ENCODE measurements around the gene PURB.
"Not testable (repeated sequence)": the region's sequence is repeated elsewhere in the genome, so short reads cannot be mapped to it uniquely, and the experiment has no call there.

The PURB gene

DNA sequence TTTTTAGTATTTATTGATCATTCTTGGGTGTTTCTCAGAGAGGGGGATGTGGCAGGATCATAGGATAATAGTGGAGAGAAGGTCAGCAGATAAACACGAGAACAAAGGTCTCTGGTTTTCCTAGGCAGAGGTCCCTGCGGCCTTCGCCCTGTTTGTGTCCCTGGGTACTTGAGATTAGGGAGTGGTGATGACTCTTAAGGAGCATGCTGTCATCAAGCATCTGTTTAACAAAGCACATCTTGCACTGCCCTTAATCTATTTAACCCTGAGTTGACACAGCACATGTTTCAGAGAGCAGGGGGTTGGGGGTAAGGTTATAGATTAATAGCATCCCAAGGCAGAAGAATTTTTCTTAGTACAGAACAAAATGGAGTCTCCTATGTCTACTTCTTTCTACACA lies 15.0 kb downstream of the PURB start:
- H3K27me3 ChIP-seq (ENCODE audit: insufficient read depth, low read length); H3K9me2 ChIP-seq (ENCODE audit: low read depth, low read length); H3K9ac ChIP-seq (ENCODE audit: low read length); H3K79me2 ChIP-seq (ENCODE audit: insufficient read depth, low read length); H4K20me1 ChIP-seq (ENCODE audit: insufficient read depth, low read length); H3K27ac ChIP-seq (ENCODE audit: low read depth, low read length, poor library complexity, severe bottlenecking); H3K4me3 ChIP-seq (ENCODE audit: low read depth, low read length, poor library complexity, severe bottlenecking); H3K36me3 ChIP-seq (ENCODE audit: insufficient read depth, low read length); H3K4me2 ChIP-seq (ENCODE audit: low read length); H3K4me1 ChIP-seq (ENCODE audit: insufficient read depth, low read length, severe bottlenecking); H2AFZ ChIP-seq (ENCODE audit: low read length); H3F3A ChIP-seq (ENCODE audit: insufficient read depth, low read length): not testable (repeated sequence)
- peaks cover 12% of the 10 kb centered on the region for H3K9me3 ChIP-seq (ENCODE audit: low read length)

DNA sequence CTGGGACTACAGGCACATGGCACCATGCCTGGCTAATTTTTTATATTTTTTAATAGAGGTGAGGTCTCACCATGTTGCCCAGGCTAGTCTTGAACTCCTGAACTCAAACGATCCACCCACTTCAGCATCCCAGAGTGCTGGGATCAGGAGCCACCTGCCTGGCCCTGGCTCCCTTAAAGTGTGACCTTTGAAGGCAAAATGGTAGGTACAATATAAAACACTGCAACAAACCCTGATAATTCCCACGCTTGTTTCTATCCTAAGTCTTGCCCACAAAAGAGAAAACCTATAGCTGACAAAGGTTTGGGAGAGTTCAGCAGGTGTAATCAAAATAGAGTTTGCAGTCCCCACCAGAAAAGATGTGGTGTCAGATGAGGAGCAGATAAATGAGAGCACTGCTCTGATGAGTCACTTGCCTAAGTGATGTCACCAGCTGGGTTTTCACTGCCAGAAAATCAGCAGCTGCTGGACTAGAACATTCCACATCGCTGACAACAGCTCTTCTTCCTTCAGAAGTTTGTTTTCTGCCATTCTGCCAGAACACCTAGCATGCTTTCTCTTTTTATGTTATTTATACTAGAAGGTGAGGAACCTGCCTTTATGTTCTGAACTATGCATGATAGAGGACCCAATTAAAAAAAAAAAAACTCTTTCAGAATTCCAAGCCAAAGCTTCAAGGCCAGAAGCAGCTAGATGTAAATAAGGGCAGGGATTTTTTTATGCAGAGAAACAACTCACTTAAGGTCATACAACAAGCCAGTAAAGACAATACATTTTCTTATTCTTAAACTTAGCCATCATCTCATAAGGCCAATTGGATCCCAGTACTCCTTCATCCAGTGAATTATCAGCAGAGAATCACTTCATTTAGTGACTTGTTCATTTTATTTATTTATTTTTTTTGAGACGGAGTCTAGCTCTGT lies 18.0 kb downstream of the PURB start:
- H3K4me2 ChIP-seq (ENCODE audit: low read length) = no peak overlapping the region
- TF ChIP-seq EZH2 (IDR thresholded peaks at IDR 0.05; ENCODE audit: borderline replicate concordance, low read length) = no peak
- TF ChIP-seq, protein P1, sequence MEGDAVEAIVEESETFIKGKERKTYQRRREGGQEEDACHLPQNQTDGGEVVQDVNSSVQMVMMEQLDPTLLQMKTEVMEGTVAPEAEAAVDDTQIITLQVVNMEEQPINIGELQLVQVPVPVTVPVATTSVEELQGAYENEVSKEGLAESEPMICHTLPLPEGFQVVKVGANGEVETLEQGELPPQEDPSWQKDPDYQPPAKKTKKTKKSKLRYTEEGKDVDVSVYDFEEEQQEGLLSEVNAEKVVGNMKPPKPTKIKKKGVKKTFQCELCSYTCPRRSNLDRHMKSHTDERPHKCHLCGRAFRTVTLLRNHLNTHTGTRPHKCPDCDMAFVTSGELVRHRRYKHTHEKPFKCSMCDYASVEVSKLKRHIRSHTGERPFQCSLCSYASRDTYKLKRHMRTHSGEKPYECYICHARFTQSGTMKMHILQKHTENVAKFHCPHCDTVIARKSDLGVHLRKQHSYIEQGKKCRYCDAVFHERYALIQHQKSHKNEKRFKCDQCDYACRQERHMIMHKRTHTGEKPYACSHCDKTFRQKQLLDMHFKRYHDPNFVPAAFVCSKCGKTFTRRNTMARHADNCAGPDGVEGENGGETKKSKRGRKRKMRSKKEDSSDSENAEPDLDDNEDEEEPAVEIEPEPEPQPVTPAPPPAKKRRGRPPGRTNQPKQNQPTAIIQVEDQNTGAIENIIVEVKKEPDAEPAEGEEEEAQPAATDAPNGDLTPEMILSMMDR (IDR thresholded peaks at IDR 0.05; ENCODE audit: low read length) = no peak

DNA sequence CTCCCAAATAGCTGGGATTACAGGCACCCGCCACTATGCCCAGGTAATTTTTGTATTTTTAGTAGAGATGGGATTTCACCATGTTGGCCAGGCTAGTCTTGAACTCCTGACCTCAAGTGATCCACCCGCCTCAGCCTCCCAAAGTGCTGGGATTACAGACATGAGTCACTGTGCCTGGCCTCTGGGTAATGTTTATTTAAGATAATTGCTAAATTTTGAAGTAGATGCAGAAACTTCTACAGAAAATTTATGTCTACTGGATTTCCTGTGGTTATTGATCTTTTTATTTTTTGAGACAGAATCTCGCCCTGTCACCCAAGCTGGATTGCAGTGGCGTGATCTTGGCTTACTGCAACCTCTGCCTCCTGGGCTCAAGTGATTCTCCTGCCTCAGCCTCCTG lies 23.4 kb downstream of the PURB start:
- not testable (repeated sequence) for H3K79me2 ChIP-seq (ENCODE audit: insufficient read depth, low read length); H3F3A ChIP-seq (ENCODE audit: insufficient read depth, low read length); H3K4me3 ChIP-seq (ENCODE audit: low read depth, low read length, poor library complexity, severe bottlenecking); H4K20me1 ChIP-seq (ENCODE audit: insufficient read depth, low read length); H3K36me3 ChIP-seq (ENCODE audit: insufficient read depth, low read length); H2AFZ ChIP-seq (ENCODE audit: low read length); H3K9me3 ChIP-seq (ENCODE audit: low read length); H3K9me2 ChIP-seq (ENCODE audit: low read depth, low read length); H3K4me2 ChIP-seq (ENCODE audit: low read length); H3K4me1 ChIP-seq (ENCODE audit: insufficient read depth, low read length, severe bottlenecking); H3K9ac ChIP-seq (ENCODE audit: low read length); H3K27ac ChIP-seq (ENCODE audit: low read depth, low read length, poor library complexity, severe bottlenecking); H3K27me3 ChIP-seq (ENCODE audit: insufficient read depth, low read length)

More for the DNA sequence above, 18.0 kb downstream of the PURB start:
- Histone ChIP-seq H3K4me1 (ENCODE audit: insufficient read depth, low read length, severe bottlenecking) (no peaks in the 10 kb centered on the region), H3K27me3 (ENCODE audit: insufficient read depth, low read length) (peaks cover 6% of the 10 kb centered on the region; the same call in 1 of the 2 replicates), H3K79me2 (ENCODE audit: insufficient read depth, low read length) (no peaks in the 10 kb centered on the region), H3K9me3 (ENCODE audit: low read length) (peaks cover 3% of the 10 kb centered on the region), H3K36me3 (ENCODE audit: insufficient read depth, low read length) (no peaks in the 10 kb centered on the region), H3K4me3 (ENCODE audit: low read depth, low read length, poor library complexity, severe bottlenecking) (no peak overlapping the region), H4K20me1 (ENCODE audit: insufficient read depth, low read length) (no peaks in the 10 kb centered on the region), H3K9ac (ENCODE audit: low read length) (no peak overlapping the region), H3K9me2 (ENCODE audit: low read depth, low read length) (no peaks in the 10 kb centered on the region; the same call in 1 of the 2 replicates), H3F3A (ENCODE audit: insufficient read depth, low read length) (no peaks in the 10 kb centered on the region), H3K27ac (ENCODE audit: low read depth, low read length, poor library complexity, severe bottlenecking) (no peak overlapping the region), H2AFZ (ENCODE audit: low read length) (no peak overlapping the region)

DNA sequence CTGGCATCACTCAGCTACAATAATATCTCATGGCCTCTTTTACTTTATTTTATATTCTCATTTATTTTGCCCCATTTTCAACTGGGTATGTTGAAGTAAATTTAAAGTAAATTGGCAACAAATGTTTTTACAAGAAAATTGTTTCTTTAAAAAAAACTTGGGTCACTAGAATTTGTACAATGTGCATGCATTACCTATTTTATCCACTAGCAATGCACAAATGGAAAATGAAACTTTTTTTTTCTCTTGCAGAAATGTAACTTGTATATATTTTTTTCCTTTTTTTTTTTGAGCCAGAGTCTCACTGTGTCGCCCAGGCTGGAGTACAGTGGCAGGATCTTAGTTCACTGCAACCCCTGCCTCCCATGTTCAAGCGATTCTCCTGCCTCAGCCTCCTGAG lies 27.2 kb downstream of the PURB start:
- H3K4me3 ChIP-seq (ENCODE audit: low read depth, low read length, poor library complexity, severe bottlenecking) = no peak overlapping the region
- H4K20me1 ChIP-seq (ENCODE audit: insufficient read depth, low read length) = no peaks in the 10 kb centered on the region
- TF ChIP-seq EZH2 (IDR thresholded peaks at IDR 0.05; ENCODE audit: borderline replicate concordance, low read length) = no peak
- TF ChIP-seq, protein P1 (IDR thresholded peaks at IDR 0.05; ENCODE audit: low read length) = peak; percentile 23; the same call in 1 of the 2 replicates
- no peak overlapping the region for H2AFZ ChIP-seq (ENCODE audit: low read length)
- no peak overlapping the region for H3K27ac ChIP-seq (ENCODE audit: low read depth, low read length, poor library complexity, severe bottlenecking)
- H3K9ac ChIP-seq (ENCODE audit: low read length) = no peak overlapping the region
- H3K9me3 ChIP-seq (ENCODE audit: low read length) = no peaks in the 10 kb centered on the region
- no peaks in the 10 kb centered on the region for H3F3A ChIP-seq (ENCODE audit: insufficient read depth, low read length)
- H3K27me3 ChIP-seq (ENCODE audit: insufficient read depth, low read length) = no peaks in the 10 kb centered on the region; the same call in 1 of the 2 replicates
- H3K36me3 ChIP-seq (ENCODE audit: insufficient read depth, low read length) = no peaks in the 10 kb centered on the region
- no peak overlapping the region for H3K4me2 ChIP-seq (ENCODE audit: low read length)
- H3K79me2 ChIP-seq (ENCODE audit: insufficient read depth, low read length) = no peaks in the 10 kb centered on the region
- no peaks in the 10 kb centered on the region for H3K4me1 ChIP-seq (ENCODE audit: insufficient read depth, low read length, severe bottlenecking)
- no peaks in the 10 kb centered on the region for H3K9me2 ChIP-seq (ENCODE audit: low read depth, low read length)

Data from OCI-LY1 (cell line).